Breast epithelium (tissue), 3 donors: ENCODE results near the gene PTDSS2.

Source experiments
- CTCF ChIP-seq, 3 donors: fragments of 450-650 bp; IDR thresholded peaks; one replicate each; pipeline ENCODE4 v1.5.1; 2016 to 2017; ENCODE audit warnings: antibody characterized with exemption in 3 of 3, mild to moderate bottlenecking in 3 of 3, moderate library complexity in 3 of 3
- POLR2A ChIP-seq: fragments of 450-650 bp; IDR thresholded peaks from one replicate; pipeline ENCODE4 v1.6.1; 2016; ENCODE audit warnings: antibody characterized with exemption, mild to moderate bottlenecking, moderate library complexity

GRCh38 chr11:471468-472145 is 21.5 kb downstream of the PTDSS2 start:
- no peak for TF ChIP-seq CTCF (IDR thresholded peaks at IDR 0.05)
- no peak for TF ChIP-seq POLR2A
